H9 (cell line): ENCODE results near the gene GABBR2. TPM values are rescaled to one million over a fixed set of nuclear protein-coding genes. Genes with fewer than 3 reads are reported as not detected.

Experiments
- DNase-seq: peaks from one replicate; pipeline ENCODE4 v3.0.0-alpha.2; 2017
- H2AFZ ChIP-seq: one replicate; pipeline ENCODE4 v1.6.1; 2013; ENCODE audit warnings: mild to moderate bottlenecking, low read length, control low read depth, moderate library complexity
- H2AK5ac ChIP-seq: 2 replicates; pipeline ENCODE4 v1.6.1; 2013; ENCODE audit warnings: low read length, control low read depth, mixed read lengths; ENCODE audit not compliant: insufficient read length
- H2BK120ac ChIP-seq: one replicate; pipeline ENCODE4 v1.6.1; 2013; ENCODE audit warnings: low read depth, mild to moderate bottlenecking, low read length, control low read depth, inconsistent platforms; ENCODE audit not compliant: poor library complexity, severe bottlenecking
- H2BK12ac ChIP-seq: 2 replicates; pipeline ENCODE4 v1.6.1; 2013; ENCODE audit warnings: low read length, control low read depth, mixed read lengths, low read depth; ENCODE audit not compliant: insufficient read length
- H2BK15ac ChIP-seq: 2 replicates; pipeline ENCODE4 v1.6.1; 2013; ENCODE audit warnings: low read depth, low read length, control low read depth
- H2BK20ac ChIP-seq: one replicate; pipeline ENCODE4 v1.6.1; 2013; ENCODE audit warnings: low read depth, mild to moderate bottlenecking, low read length, control low read depth, inconsistent platforms; ENCODE audit not compliant: poor library complexity, severe bottlenecking
- H2BK5ac ChIP-seq: 2 replicates; pipeline ENCODE4 v1.6.1; 2013; ENCODE audit warnings: low read length, control low read depth, mixed read lengths; ENCODE audit not compliant: insufficient read length
- H3K14ac ChIP-seq: 2 replicates; pipeline ENCODE4 v1.6.1; 2013; ENCODE audit warnings: low read length, control low read depth; ENCODE audit not compliant: insufficient read depth
- H3K18ac ChIP-seq: 2 replicates; pipeline ENCODE4 v1.6.1; 2013; ENCODE audit warnings: low read depth, mild to moderate bottlenecking, mixed read lengths, low read length, control low read depth; ENCODE audit not compliant: insufficient read length
- H3K23ac ChIP-seq: 2 replicates; pipeline ENCODE4 v1.6.1; 2013; ENCODE audit warnings: low read length, control low read depth, mixed read lengths, low read depth; ENCODE audit not compliant: insufficient read length
- H3K23me2 ChIP-seq: 2 replicates; pipeline ENCODE4 v1.6.1; 2013; ENCODE audit warnings: low read depth, mild to moderate bottlenecking, mixed read lengths, low read length, control low read depth; ENCODE audit not compliant: insufficient read length, poor library complexity, severe bottlenecking
- H3K27ac ChIP-seq: 2 replicates; pipeline ENCODE4 v1.5.1; 2013; ENCODE audit warnings: low read length, control low read depth, mixed read lengths, low read depth; ENCODE audit not compliant: insufficient read length
- H3K27me3 ChIP-seq: 2 replicates; pipeline ENCODE4 v1.6.1; 2013; ENCODE audit warnings: low read length, control low read depth, inconsistent platforms; ENCODE audit not compliant: insufficient read depth
- H3K4ac ChIP-seq: 2 replicates; pipeline ENCODE4 v1.6.1; 2013; ENCODE audit warnings: low read depth, mild to moderate bottlenecking, control low read depth, inconsistent platforms, low read length, moderate library complexity
- H3K4me1 ChIP-seq: 2 replicates; pipeline ENCODE4 v1.6.1; 2013; ENCODE audit warnings: low read length, control low read depth, inconsistent platforms; ENCODE audit not compliant: insufficient read depth
- H3K4me2 ChIP-seq: 2 replicates; pipeline ENCODE4 v1.6.1; 2013; ENCODE audit warnings: low read length, control low read depth, mixed read lengths; ENCODE audit not compliant: insufficient read length, insufficient read depth
- H3K56ac ChIP-seq: 2 replicates; pipeline ENCODE4 v1.6.1; 2013; ENCODE audit warnings: low read depth, mild to moderate bottlenecking, mixed read lengths, low read length, control low read depth; ENCODE audit not compliant: insufficient read length
- H3K79me1 ChIP-seq: 2 replicates; pipeline ENCODE4 v1.6.1; 2013; ENCODE audit warnings: low read depth, mild to moderate bottlenecking, moderate library complexity, low read length, control low read depth, inconsistent platforms; ENCODE audit not compliant: insufficient read depth, poor library complexity, severe bottlenecking
- H3K79me2 ChIP-seq: 2 replicates; pipeline ENCODE4 v1.6.1; 2013; ENCODE audit warnings: low read length, control low read depth, inconsistent platforms; ENCODE audit not compliant: insufficient read depth
- H3K9ac ChIP-seq: 2 replicates; pipeline ENCODE4 v1.6.1; 2013; ENCODE audit warnings: low read length, control low read depth, mixed read lengths; ENCODE audit not compliant: insufficient read length; ENCODE audit errors: extremely low read depth
- H3K9me3 ChIP-seq: one replicate; pipeline ENCODE4 v1.6.1; 2013; ENCODE audit warnings: low read depth, low read length, inconsistent platforms; ENCODE audit not compliant: control insufficient read depth
- H3T11ph ChIP-seq: one replicate; pipeline ENCODE4 v1.6.1; 2013; ENCODE audit warnings: mild to moderate bottlenecking, low read length, control low read depth, inconsistent platforms
- H4K20me1 ChIP-seq: one replicate; pipeline ENCODE4 v1.6.1; 2013; ENCODE audit not compliant: control insufficient read depth, insufficient read length, insufficient read depth
- H4K5ac ChIP-seq: 2 replicates; pipeline ENCODE4 v1.6.1; 2013; ENCODE audit warnings: low read depth, mild to moderate bottlenecking, mixed read lengths, low read length, control low read depth; ENCODE audit not compliant: insufficient read length
- H4K8ac ChIP-seq: replicated peaks from 2 replicates; pipeline ENCODE4 v1.6.1; 2013; ENCODE audit warnings: low read length, control low read depth, mixed read lengths, low read depth; ENCODE audit not compliant: insufficient read length
- H4K91ac ChIP-seq: 2 replicates; pipeline ENCODE4 v1.6.1; 2013; ENCODE audit warnings: low read depth, mild to moderate bottlenecking, moderate library complexity, mixed read lengths, low read length, control low read depth; ENCODE audit not compliant: insufficient read length
- H3K27ac Mint-ChIP-seq, 3 experiments: 2 replicates in 2 of 3; 3 replicates in 1 of 3; pipeline ENCODE4 v1.8.0; 2020 to 2021; ENCODE audit warnings: mixed read lengths in 3 of 3, mild to moderate bottlenecking in 1 of 3, moderate library complexity in 1 of 3
- H3K27me3 Mint-ChIP-seq: 2 replicates; pipeline ENCODE4 v1.8.0; 2021; ENCODE audit warnings: low read depth, mild to moderate bottlenecking, moderate library complexity, mixed read lengths
- H3K36me3 Mint-ChIP-seq, 3 experiments: 2 replicates in 2 of 3; 3 replicates in 1 of 3; pipeline ENCODE4 v1.8.0; 2020 to 2021; ENCODE audit warnings: low read depth in 3 of 3, mixed read lengths in 3 of 3; ENCODE audit not compliant: insufficient read depth in 1 of 3
- H3K4me1 Mint-ChIP-seq, 2 experiments: 2 replicates each; pipeline ENCODE4 v1.8.0; 2020; ENCODE audit warnings: mixed read lengths in 2 of 2
- H3K4me3 Mint-ChIP-seq, 2 experiments: 2 replicates in 1 of 2; 3 replicates in 1 of 2; pipeline ENCODE4 v1.8.0; 2020 to 2021; ENCODE audit warnings: mild to moderate bottlenecking in 2 of 2, mixed read lengths in 2 of 2, moderate library complexity in 1 of 2
- H3K9me3 Mint-ChIP-seq, 2 experiments: 2 replicates in 1 of 2; 3 replicates in 1 of 2; pipeline ENCODE4 v1.8.0; 2020; ENCODE audit warnings: mild to moderate bottlenecking in 2 of 2, mixed read lengths in 2 of 2, moderate library complexity in 1 of 2
- whole genome bisulfite sequencing: extraction: QIAGEN DNeasy Blood & Tissue Kit; methylation state at CpG from one replicate; pipeline ENCODE4 v1.1.7; 2013; ENCODE audit warnings: missing lambda C conversion rate, low lambda C conversion rate, mixed read lengths; ENCODE audit not compliant: insufficient read length; ENCODE audit errors: extremely low coverage; 5-methylcytosine and 5-hydroxymethylcytosine counted together
- total RNA-seq: library from RNA; stranded (reverse); gene quantifications from 2 replicates; pipeline ENCODE4 v1.2.1, GENCODE V29; 2021
- TF ChIP-seq, protein P1 (sequence below): fragments of 200-600 bp; sonication (generic); conservative IDR thresholded peaks from 3 replicates; pipeline ENCODE4 v1.8.0; 2021; ENCODE audit warnings: antibody characterized with exemption, mild to moderate bottlenecking

The GABBR2 gene
- total RNA-seq, 1 experiment from 2014 or later, result 0.66 TPM

DNA sequence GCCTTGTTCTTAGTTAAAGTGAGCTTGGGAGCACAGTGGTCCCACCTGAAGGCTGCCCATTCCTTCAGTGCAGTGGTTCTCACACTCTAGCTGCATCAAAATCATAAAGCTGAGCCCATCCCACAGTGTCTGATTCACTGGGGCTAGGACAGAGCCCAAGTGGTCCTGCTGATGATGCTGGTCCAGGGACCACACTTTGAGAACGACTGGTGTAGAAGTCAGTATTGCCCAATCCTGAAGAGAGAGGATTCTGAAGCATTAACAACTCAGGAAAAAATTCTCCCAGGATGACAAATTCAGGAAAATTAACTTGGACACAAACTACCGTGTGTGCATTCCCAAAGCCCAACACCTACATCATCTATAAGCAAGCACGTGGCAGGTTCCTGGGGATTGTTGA lies 176.2 kb downstream of the GABBR2 start:
- H3K36me3 Mint-ChIP-seq, result no peaks in the 10 kb centered on the region
- no peak overlapping the region for H3K9ac ChIP-seq
- no peak overlapping the region for H3K18ac ChIP-seq
- H3K4me1 ChIP-seq, result no peaks in the 10 kb centered on the region
- no peak overlapping the region for H3T11ph ChIP-seq
- H4K91ac ChIP-seq, result no peak overlapping the region
- no peaks in the 10 kb centered on the region for H3K79me1 ChIP-seq
- peaks cover 13% of the 10 kb centered on the region; the same call in 1 of the 2 replicates for H3K27me3 Mint-ChIP-seq
- H3K27ac ChIP-seq, result no peak overlapping the region
- H3K27me3 ChIP-seq, result no peaks in the 10 kb centered on the region
- no peak overlapping the region for H3K56ac ChIP-seq
- H2BK15ac ChIP-seq, result no peak overlapping the region
- no peaks in the 10 kb centered on the region for H3K23me2 ChIP-seq
- H3K23ac ChIP-seq, result no peak overlapping the region
- H3K4me3 Mint-ChIP-seq, result no peak overlapping the region
- H4K20me1 ChIP-seq, result no peaks in the 10 kb centered on the region
- H3K4me1 Mint-ChIP-seq, result no peaks in the 10 kb centered on the region
- no peak overlapping the region for H2BK5ac ChIP-seq
- TF ChIP-seq, protein P1, sequence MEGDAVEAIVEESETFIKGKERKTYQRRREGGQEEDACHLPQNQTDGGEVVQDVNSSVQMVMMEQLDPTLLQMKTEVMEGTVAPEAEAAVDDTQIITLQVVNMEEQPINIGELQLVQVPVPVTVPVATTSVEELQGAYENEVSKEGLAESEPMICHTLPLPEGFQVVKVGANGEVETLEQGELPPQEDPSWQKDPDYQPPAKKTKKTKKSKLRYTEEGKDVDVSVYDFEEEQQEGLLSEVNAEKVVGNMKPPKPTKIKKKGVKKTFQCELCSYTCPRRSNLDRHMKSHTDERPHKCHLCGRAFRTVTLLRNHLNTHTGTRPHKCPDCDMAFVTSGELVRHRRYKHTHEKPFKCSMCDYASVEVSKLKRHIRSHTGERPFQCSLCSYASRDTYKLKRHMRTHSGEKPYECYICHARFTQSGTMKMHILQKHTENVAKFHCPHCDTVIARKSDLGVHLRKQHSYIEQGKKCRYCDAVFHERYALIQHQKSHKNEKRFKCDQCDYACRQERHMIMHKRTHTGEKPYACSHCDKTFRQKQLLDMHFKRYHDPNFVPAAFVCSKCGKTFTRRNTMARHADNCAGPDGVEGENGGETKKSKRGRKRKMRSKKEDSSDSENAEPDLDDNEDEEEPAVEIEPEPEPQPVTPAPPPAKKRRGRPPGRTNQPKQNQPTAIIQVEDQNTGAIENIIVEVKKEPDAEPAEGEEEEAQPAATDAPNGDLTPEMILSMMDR, result no peak
- H2BK20ac ChIP-seq, result no peak overlapping the region
- peaks cover 0 to 6% of the 10 kb centered on the region in 2 experiments; a peak in 3 of 5 replicates for H3K9me3 Mint-ChIP-seq
- H3K9me3 ChIP-seq, result no peaks in the 10 kb centered on the region
- no peaks in the 10 kb centered on the region for H3K79me2 ChIP-seq
- H3K4ac ChIP-seq, result no peak overlapping the region
- no peak overlapping the region for H2AK5ac ChIP-seq
- no peak overlapping the region for H2AFZ ChIP-seq
- no peak overlapping the region for H4K8ac ChIP-seq
- no peak overlapping the region for H2BK120ac ChIP-seq
- H4K5ac ChIP-seq, result no peak overlapping the region
- H3K14ac ChIP-seq, result no peak overlapping the region
- no peak for DNase-seq
- no CpG with 5 or more reads among the region's 3 CpGs for WGBS
- no peak overlapping the region for H3K27ac Mint-ChIP-seq
- no peak overlapping the region for H3K4me2 ChIP-seq
- H2BK12ac ChIP-seq, result no peak overlapping the region
